Measurements from ENCODE around the gene TMEM117.
"Not testable (repeated sequence)": the region's sequence is repeated elsewhere in the genome, so short reads cannot be mapped to it uniquely, and the experiment has no call there.

Gene TMEM117

DNA sequence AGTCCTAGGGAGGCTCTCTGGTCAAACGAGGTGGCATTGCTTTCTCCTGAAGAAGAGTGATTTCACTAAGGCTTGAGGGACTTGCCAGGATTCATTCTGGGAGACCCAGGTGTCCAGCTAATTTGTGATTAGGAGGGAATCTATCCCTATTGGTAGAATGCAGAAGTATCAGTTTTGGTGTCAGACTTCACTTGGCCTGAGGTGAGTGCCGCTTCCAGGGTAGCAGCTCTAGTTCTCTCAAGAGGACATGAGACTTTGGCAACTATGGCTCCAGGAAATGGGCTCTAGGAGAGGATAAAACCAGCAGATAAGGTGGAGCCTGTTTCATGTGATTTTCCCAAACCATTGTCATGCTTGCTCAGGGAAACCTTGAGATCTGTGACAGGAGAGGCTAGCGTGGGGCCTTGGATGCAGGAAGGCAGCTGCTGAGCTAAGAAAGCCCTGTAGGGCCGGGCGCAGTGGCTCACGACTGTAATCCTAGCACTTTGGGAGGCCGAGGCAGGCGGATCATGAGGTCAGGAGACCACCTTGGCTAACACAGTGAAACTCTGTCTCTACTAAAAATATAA lies 11.6 kb upstream of the TMEM117 start:
- CTCF ChIA-PET, result no interaction called here
- H3K4me1 Mint-ChIP-seq, result no peaks in the 10 kb centered on the region
- H3K4me3 Mint-ChIP-seq, result no peak overlapping the region
- H3K27me3 Mint-ChIP-seq, result peaks cover 4% of the 10 kb centered on the region
- DNase-seq, result no peak
- H3K9me3 Mint-ChIP-seq, result no peaks in the 10 kb centered on the region
- no peak overlapping the region for H3K27ac Mint-ChIP-seq
- no peaks in the 10 kb centered on the region for H3K36me3 Mint-ChIP-seq

DNA sequence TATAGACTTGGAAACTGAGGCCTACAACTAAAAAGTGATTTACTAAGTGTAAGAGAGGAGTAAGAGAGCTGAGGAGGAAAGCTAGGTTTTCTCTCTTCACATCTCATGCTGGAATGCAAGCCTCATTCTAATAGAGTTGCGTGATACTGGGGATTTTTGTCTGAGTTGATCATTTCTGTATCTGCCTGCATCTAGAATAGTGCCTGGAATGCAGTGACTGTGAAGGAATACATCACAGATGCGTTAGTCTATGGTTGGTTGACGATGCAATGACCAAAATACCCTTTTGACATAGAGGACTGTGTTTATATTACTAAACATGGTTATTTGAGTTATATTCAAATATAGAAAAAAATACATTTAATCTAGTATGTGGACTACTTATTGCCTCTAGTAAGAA lies 9.2 kb upstream of the TMEM117 start:
- no peaks in the 10 kb centered on the region for H3K9me3 Mint-ChIP-seq

DNA sequence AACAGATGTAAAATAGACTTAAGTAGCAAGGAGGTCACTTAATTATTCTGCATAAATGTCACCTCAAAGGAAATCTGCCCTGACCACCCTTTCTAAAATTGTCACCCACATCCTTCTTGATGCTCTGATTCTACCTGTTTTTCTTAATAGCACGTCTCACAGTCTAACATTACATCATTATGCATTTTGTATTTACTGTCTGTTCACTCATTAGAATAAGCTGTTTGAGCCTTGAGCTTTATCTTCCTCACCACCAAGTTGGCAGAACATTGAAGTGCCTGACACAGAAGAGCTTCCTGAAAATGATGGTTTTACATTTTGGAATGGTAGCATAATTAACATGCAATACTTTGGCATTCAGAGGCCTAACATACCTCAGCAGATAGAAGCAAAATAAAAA lies 8.8 kb upstream of the TMEM117 start:
- Mint-ChIP-seq H3K27ac (no peak overlapping the region), H3K36me3 (no peaks in the 10 kb centered on the region), H3K4me3 (no peak overlapping the region), H3K27me3 (peaks cover 4% of the 10 kb centered on the region), H3K9me3 (no peaks in the 10 kb centered on the region), H3K4me1 (peaks cover 5% of the 10 kb centered on the region)
- CTCF ChIA-PET, result no interaction called here
- no peak for DNase-seq

More for the DNA sequence above, 9.2 kb upstream of the TMEM117 start:
- Mint-ChIP-seq H3K4me1 (peaks cover 1% of the 10 kb centered on the region), H3K27ac (no peak overlapping the region), H3K36me3 (no peaks in the 10 kb centered on the region), H3K27me3 (peaks cover 4% of the 10 kb centered on the region), H3K4me3 (no peak overlapping the region)
- DNase-seq, result no peak
- CTCF ChIA-PET, result no interaction called here

DNA sequence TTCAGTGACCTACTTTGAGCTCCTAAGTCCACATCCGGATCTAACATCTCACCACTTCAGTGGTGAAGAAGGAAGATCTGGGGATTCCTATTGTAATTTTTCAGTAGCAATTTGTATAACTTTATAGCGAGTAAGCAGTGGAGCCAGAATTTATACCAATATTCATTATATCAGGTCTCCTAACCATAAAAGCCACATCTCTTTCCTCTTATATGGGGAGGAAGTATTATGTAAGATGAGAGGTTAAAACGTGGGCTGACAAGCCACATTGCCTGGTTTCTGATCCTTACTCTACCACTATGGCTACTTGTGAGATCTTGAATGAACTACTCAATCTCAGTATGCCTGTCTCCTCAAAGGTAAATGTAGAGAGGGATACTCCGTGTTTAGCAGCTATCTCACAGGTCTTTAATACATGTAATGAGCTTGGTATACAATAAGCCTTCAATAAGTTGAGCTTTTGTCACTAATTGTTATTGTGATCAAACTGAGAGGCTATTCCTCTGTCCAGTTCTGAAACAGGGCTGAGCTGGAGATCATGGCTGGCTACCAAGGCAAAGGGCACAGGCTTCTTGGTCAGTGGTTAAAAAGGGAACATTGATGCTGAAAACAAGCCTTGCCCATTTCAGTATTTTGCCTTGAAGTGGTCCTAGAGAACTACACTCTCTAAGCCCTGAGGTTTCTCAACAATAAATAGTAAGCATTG lies 3.3 kb upstream of the TMEM117 start:
- Mint-ChIP-seq H3K27ac (no peak overlapping the region), H3K4me1 (peaks cover 28% of the 10 kb centered on the region), H3K4me3 (no peak overlapping the region), H3K27me3 (peaks cover 13% of the 10 kb centered on the region), H3K9me3 (no peaks in the 10 kb centered on the region), H3K36me3 (no peaks in the 10 kb centered on the region)
- no peak for DNase-seq
- CTCF ChIA-PET, result no interaction called here

- Mint-ChIP-seq H3K4me1 (peaks cover 28% of the 10 kb centered on the region), H3K9me3 (no peaks in the 10 kb centered on the region), H3K27me3 (peaks cover 9% of the 10 kb centered on the region), H3K4me3 (peak overlapping the region; percentile 86), H3K36me3 (no peaks in the 10 kb centered on the region), H3K27ac (peak overlapping the region; percentile 87)
- DNase-seq, result no peak
- CTCF ChIA-PET, result no interaction called here
Measured at GRCh38 chr12:43835264-43835655, 621 bp upstream of the TMEM117 start.

DNA sequence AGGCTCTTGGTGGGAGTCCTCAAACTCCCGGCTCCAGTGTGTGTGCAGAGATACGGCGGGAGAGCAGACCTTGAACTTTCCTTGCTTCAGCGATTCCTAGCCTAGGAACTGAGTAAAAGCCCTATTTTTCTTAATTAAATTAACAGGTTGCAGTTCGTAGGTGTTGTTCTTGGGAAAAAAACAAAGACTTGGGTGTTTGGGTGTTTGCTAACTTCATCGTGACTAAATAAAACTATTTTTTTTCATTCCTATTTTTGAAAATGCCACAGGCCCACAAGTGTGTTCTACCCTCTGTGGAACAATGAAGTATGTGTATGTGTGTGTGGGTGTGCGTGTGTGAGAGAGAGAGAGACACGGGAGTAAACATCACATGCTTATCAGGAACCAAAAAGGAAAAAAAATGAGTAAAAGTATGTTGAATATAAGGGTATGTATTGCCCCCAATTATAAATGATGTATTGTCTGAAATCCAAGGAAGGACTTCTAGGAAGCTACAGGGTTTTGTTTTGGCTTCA lies 651 bp downstream of the TMEM117 start:
- CTCF ChIA-PET, result no interaction called here
- H3K4me3 Mint-ChIP-seq, result peak overlapping the region; percentile 37
- DNase-seq, result no peak
- peak overlapping the region; percentile 1 for H3K27ac Mint-ChIP-seq
- H3K36me3 Mint-ChIP-seq, result no peaks in the 10 kb centered on the region
- peaks cover 28% of the 10 kb centered on the region for H3K4me1 Mint-ChIP-seq
- H3K9me3 Mint-ChIP-seq, result no peaks in the 10 kb centered on the region
- peaks cover 9% of the 10 kb centered on the region for H3K27me3 Mint-ChIP-seq

GRCh38 chr12:43840338-43840737 lies 4.5 kb downstream of the TMEM117 start:
- Mint-ChIP-seq H3K36me3 (no peaks in the 10 kb centered on the region), H3K27ac (no peak overlapping the region), H3K4me1 (peaks cover 5% of the 10 kb centered on the region), H3K9me3 (no peaks in the 10 kb centered on the region), H3K27me3 (no peaks in the 10 kb centered on the region), H3K4me3 (no peak overlapping the region)
- CTCF ChIA-PET, result interaction anchor here (1.1 kb wide), 1 partner anchor 81 kb away, joined by 4 read pairs; the partner anchor contains the start of genes IRAK4 and PUS7L
- no peak for DNase-seq

- Mint-ChIP-seq H3K4me3 (no peak overlapping the region), H3K4me1 (peaks cover 4% of the 10 kb centered on the region), H3K27ac (no peak overlapping the region), H3K9me3 (no peaks in the 10 kb centered on the region), H3K27me3 (no peaks in the 10 kb centered on the region), H3K36me3 (no peaks in the 10 kb centered on the region)
- DNase-seq, result no peak
- CTCF ChIA-PET, result interaction anchor here (1.1 kb wide), 1 partner anchor 82 kb away, joined by 4 read pairs; the partner anchor contains the start of genes IRAK4 and PUS7L
Measured at GRCh38 chr12:43841253-43841652, 5.4 kb downstream of the TMEM117 start.

DNA sequence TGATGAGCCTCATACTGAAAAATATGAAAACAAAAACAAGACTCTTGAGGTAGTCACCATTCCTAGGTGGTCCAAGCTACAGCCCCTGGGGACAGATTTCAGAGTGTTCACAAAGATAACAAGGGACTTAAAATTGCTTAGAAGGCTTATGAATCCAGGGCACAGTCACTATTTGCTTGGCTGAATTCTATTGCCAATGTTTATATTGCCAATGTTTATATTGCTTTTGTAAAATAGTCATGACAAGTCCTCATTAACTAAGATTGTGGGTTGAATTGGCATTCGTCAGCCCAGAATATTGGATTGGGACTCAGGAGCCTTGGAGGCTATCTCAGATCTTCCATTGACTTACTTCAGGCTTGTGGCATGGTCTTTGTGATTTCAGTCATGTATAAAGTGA lies 6.4 kb downstream of the TMEM117 start:
- no peaks in the 10 kb centered on the region for H3K36me3 Mint-ChIP-seq

GRCh38 chr12:43847425-43848225 lies 11.7 kb downstream of the TMEM117 start:
- H3K4me3 Mint-ChIP-seq, H3K9me3 Mint-ChIP-seq, H3K27me3 Mint-ChIP-seq, CTCF ChIA-PET, H3K27ac Mint-ChIP-seq, DNase-seq, H3K4me1 Mint-ChIP-seq, H3K36me3 Mint-ChIP-seq: not testable (repeated sequence)

More for the DNA sequence above, 6.4 kb downstream of the TMEM117 start:
- no peak overlapping the region for H3K27ac Mint-ChIP-seq
- no peak overlapping the region for H3K4me3 Mint-ChIP-seq
- H3K9me3 Mint-ChIP-seq, result no peaks in the 10 kb centered on the region
- H3K4me1 Mint-ChIP-seq, result peaks cover 2% of the 10 kb centered on the region
- no peaks in the 10 kb centered on the region for H3K27me3 Mint-ChIP-seq
- no peak for DNase-seq
- CTCF ChIA-PET, result no interaction called here

GRCh38 chr12:43848226-43848507 lies 12.3 kb downstream of the TMEM117 start:
- Mint-ChIP-seq H3K4me1 (peaks cover 2% of the 10 kb centered on the region), H3K4me3 (no peak overlapping the region), H3K27ac (no peak overlapping the region), H3K27me3 (no peaks in the 10 kb centered on the region), H3K36me3 (peaks cover 2% of the 10 kb centered on the region), H3K9me3 (peaks cover 6% of the 10 kb centered on the region)
- DNase-seq, result no peak
- CTCF ChIA-PET, result no interaction called here

DNA sequence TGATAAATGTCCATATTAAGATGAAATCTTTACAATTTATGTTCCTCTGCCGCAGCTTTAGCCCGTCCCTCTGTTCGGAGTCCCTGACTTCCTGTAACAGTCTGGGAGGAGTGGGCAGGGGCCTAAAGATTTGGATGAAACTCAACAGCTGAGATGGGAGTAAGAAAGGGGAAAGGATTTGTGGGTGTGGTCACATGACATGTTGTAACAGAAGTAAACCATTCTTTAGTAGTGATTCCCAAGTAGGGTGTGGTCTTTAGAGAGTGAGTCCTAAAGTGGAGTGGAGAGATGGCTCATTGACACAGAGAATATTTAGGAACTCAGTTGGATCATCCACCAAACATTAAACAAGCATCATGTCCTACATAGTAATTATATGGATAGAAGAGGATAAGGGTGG lies 12.9 kb downstream of the TMEM117 start:
- H3K36me3 Mint-ChIP-seq, result peaks cover 2% of the 10 kb centered on the region
- peaks cover 2% of the 10 kb centered on the region for H3K4me1 Mint-ChIP-seq
- no peaks in the 10 kb centered on the region for H3K27me3 Mint-ChIP-seq
- H3K4me3 Mint-ChIP-seq, result no peak overlapping the region
- H3K27ac Mint-ChIP-seq, result no peak overlapping the region
- CTCF ChIA-PET, result no interaction called here
- peaks cover 6% of the 10 kb centered on the region for H3K9me3 Mint-ChIP-seq
- no peak for DNase-seq

- Mint-ChIP-seq H3K9me3 (peaks cover 2% of the 10 kb centered on the region), H3K27ac (no peak overlapping the region)
Measured at GRCh38 chr12:43852744-43853143, 16.9 kb downstream of the TMEM117 start.

DNA sequence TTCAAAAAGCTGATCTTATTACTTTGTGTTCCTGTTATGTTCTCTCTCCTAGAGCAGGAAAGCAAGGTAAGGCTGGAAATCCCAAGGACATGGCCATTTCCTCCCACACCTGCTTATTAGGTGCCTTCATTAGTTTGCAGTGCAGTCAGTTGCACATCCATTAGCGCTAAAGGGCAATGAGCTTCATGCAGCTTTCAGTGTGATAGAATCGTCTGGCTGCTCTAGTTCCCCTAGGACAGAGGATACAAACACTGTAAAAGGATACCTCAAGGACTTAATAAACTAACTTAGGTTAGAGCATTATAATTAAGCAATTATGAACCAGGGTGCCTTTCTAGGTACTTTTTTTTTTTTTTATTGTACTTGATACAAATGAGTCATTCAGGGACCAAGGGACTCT lies 21.1 kb downstream of the TMEM117 start:
- DNase-seq, result no peak
- Mint-ChIP-seq H3K4me3 (no peak overlapping the region), H3K9me3 (no peaks in the 10 kb centered on the region), H3K4me1 (no peaks in the 10 kb centered on the region), H3K27ac (no peak overlapping the region), H3K36me3 (no peaks in the 10 kb centered on the region), H3K27me3 (peaks cover 4% of the 10 kb centered on the region)
- CTCF ChIA-PET, result no interaction called here

More at GRCh38 chr12:43852744-43853143, 16.9 kb downstream of the TMEM117 start:
- Mint-ChIP-seq H3K4me3 (no peak overlapping the region), H3K27me3 (no peaks in the 10 kb centered on the region), H3K36me3 (no peaks in the 10 kb centered on the region), H3K4me1 (no peaks in the 10 kb centered on the region)
- CTCF ChIA-PET, result no interaction called here
- DNase-seq, result no peak

GRCh38 chr12:43858096-43858495 lies 22.2 kb downstream of the TMEM117 start:
- Mint-ChIP-seq H3K4me1 (no peaks in the 10 kb centered on the region), H3K4me3 (no peak overlapping the region), H3K27ac (no peak overlapping the region), H3K36me3 (no peaks in the 10 kb centered on the region), H3K27me3 (peaks cover 4% of the 10 kb centered on the region), H3K9me3 (no peaks in the 10 kb centered on the region)
- CTCF ChIA-PET, result no interaction called here
- DNase-seq, result no peak
